Measurements from ENCODE around the gene RABGAP1L. TPM values are rescaled to one million over a fixed set of nuclear protein-coding genes. Genes with fewer than 3 reads are reported as not detected.

The RABGAP1L gene
- total and polyA plus RNA-seq, 2 donors (not counting 3 experiments of a cell fraction or from before 2014, with no cell fraction given): 6.4 to 22.2 TPM

DNA sequence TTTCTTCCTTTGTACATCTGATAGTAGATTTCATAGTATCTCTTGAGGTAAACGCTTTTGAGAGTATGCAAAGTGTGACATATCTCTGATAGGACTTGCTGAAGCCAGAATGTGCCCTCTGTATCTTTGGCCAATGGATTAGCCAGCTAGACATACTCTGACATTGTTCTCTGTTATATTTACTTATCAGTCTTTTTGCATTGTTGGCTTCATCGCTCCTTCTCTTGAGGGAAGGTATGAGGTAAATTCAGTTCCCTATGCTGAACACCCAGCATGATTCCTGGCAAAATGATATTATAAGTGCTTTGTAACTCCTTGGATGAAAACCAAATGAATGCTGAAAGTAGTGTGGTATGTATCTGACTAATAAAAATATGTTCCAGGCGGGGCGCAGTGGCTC lies 677.2 kb downstream of the RABGAP1L start:
- Histone ChIP-seq H3K27ac (ENCODE audit: insufficient read depth, low read depth, low read length) (no peak overlapping the region), H3K27me3 (ENCODE audit: control insufficient read depth in 2 of 2, insufficient read depth in 2 of 2, low read length in 2 of 2) (no peaks in the 10 kb centered on the region), H3K36me3 (ENCODE audit: control insufficient read depth in 2 of 2, extremely low read depth in 1 of 2, insufficient read depth in 2 of 2, low read length in 2 of 2) (no peaks in the 10 kb centered on the region), H4K20me1 (replicated peaks; ENCODE audit: control insufficient read depth, extremely low read depth, insufficient read depth, low read length) (no peaks in the 10 kb centered on the region), H3K9ac (replicated peaks; ENCODE audit: extremely low read depth, insufficient read depth, low read length) (no peak overlapping the region), H3K79me2 (ENCODE audit: control insufficient read depth, insufficient read depth, low read length) (no peaks in the 10 kb centered on the region), H3K4me2 (ENCODE audit: insufficient read depth, low read length) (no peak overlapping the region), H2AFZ (ENCODE audit: low read depth, low read length) (no peak overlapping the region), H3K4me3 (replicated peaks in 1 of 3; ENCODE audit: insufficient read depth in 1 of 3, low read depth in 1 of 3, low read length in 3 of 3) (no peak overlapping the region), H3K9me1 (replicated peaks; ENCODE audit: control insufficient read depth, extremely low read depth, insufficient read depth, low read length) (no peaks in the 10 kb centered on the region), H3K4me1 (ENCODE audit: control insufficient read depth, extremely low read depth, insufficient read depth, low read length) (no peaks in the 10 kb centered on the region), H3K9me3 (replicated peaks; ENCODE audit: control insufficient read depth, insufficient read depth, low read length) (no peaks in the 10 kb centered on the region)
- intact Hi-C loops (cut with micrococcal nuclease): no loop called here
- ChIA-PET POLR2A (no interaction called here), CTCF (no interaction called here)
- FAIRE-seq (no peak), DNase-seq (ENCODE audit: low read depth, low spot score) (no peak)
- no TSS peak for BruUV-seq (replicated peaks)
- no peak for TF ChIP-seq POLR2A (IDR thresholded peaks at IDR 0.05; ENCODE audit: low read depth, low read length)
- TF ChIP-seq POLR2AphosphoS5 (IDR thresholded peaks at IDR 0.05; ENCODE audit: insufficient read depth, low read depth, low read length): no peak
- TF ChIP-seq EZH2 (IDR thresholded peaks at IDR 0.05; ENCODE audit: borderline replicate concordance, low read depth, low read length, severe bottlenecking): no peak
- no peak for TF ChIP-seq GATA2 (IDR thresholded peaks at IDR 0.05; ENCODE audit: insufficient read depth, insufficient read length, low read depth, low read length)
- TF ChIP-seq FOS (IDR thresholded peaks at IDR 0.05; ENCODE audit: borderline replicate concordance, insufficient read depth, low read length): no peak
- no peak for TF ChIP-seq JUN (IDR thresholded peaks at IDR 0.05; ENCODE audit: borderline replicate concordance, insufficient read depth, insufficient read length, low read depth)
- TF ChIP-seq, protein P1, sequence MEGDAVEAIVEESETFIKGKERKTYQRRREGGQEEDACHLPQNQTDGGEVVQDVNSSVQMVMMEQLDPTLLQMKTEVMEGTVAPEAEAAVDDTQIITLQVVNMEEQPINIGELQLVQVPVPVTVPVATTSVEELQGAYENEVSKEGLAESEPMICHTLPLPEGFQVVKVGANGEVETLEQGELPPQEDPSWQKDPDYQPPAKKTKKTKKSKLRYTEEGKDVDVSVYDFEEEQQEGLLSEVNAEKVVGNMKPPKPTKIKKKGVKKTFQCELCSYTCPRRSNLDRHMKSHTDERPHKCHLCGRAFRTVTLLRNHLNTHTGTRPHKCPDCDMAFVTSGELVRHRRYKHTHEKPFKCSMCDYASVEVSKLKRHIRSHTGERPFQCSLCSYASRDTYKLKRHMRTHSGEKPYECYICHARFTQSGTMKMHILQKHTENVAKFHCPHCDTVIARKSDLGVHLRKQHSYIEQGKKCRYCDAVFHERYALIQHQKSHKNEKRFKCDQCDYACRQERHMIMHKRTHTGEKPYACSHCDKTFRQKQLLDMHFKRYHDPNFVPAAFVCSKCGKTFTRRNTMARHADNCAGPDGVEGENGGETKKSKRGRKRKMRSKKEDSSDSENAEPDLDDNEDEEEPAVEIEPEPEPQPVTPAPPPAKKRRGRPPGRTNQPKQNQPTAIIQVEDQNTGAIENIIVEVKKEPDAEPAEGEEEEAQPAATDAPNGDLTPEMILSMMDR (IDR thresholded peaks at IDR 0.05; ENCODE audit: extremely low read depth in 1 of 2, insufficient read depth in 1 of 2, low read depth in 1 of 2, low read length in 2 of 2): no peak
- TF ChIP-seq MYC (IDR thresholded peaks at IDR 0.05; ENCODE audit: low read depth, low read length): no peak
- TF ChIP-seq, protein P2, sequence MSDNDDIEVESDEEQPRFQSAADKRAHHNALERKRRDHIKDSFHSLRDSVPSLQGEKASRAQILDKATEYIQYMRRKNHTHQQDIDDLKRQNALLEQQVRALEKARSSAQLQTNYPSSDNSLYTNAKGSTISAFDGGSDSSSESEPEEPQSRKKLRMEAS (IDR thresholded peaks at IDR 0.05; ENCODE audit: insufficient read depth, insufficient read length): no peak
- dilution Hi-C loops (cut with MboI; ENCODE audit: extremely low pct_ligation_motif_present, low sequenced_read_pairs): no loop called here

All from endothelial cell of umbilical vein (primary cell).